ENCODE data around the gene ZNF652.
A peak's percentile ranks its signal among the peaks of the same experiment; 100 is the strongest.

ZNF652 gene

GRCh38 chr17:49260011-49260816 is 101.8 kb downstream of the ZNF652 start:
- peak; percentile 85 for DNase-seq

- DNase-seq, result no peak
Measured at GRCh38 chr17:49259663-49260010, 102.4 kb downstream of the ZNF652 start.

- no peak for DNase-seq
Measured at GRCh38 chr17:49258394-49258793, 103.7 kb downstream of the ZNF652 start.

GRCh38 chr17:49255125-49255524 is 106.9 kb downstream of the ZNF652 start:
- no peak for DNase-seq

GRCh38 chr17:49254066-49254465 is 108.0 kb downstream of the ZNF652 start:
- DNase-seq, result no peak

- DNase-seq, result no peak
Measured at GRCh38 chr17:49252148-49252695, 109.8 kb downstream of the ZNF652 start.

GRCh38 chr17:49249890-49250522 is 112.0 kb downstream of the ZNF652 start:
- DNase-seq, result no peak

GRCh38 chr17:49249292-49249794 is 112.7 kb downstream of the ZNF652 start:
- no peak for DNase-seq

GRCh38 chr17:49247944-49248343 is 114.1 kb downstream of the ZNF652 start:
- no peak for DNase-seq

GRCh38 chr17:49244839-49245238 is 117.2 kb downstream of the ZNF652 start:
- DNase-seq, result no peak

Measured in activated CD8-positive, alpha-beta memory T cell treated with anti-CD3 and anti-CD28 coated beads for 24 hours (primary cell).